ENCODE results near the gene IL1RAPL1.

DNA sequence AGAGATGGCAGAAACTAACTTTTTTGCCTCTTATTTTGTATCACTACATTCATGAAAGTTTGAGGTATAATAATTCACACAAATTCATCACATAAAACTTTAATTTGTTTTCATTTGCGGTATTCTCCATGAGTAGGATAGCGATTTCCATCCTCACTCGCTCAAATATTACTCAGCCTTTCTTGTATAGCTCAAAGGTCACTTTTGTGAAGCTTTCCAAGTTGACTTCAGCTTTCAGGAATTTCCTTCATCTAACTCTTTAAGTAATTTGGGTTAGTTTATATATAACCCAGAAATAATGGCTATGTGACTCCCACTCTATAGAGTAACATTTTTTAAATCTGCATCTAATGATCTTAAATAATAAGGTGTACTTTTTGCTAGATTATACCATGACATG, 314.4 kb downstream of the IL1RAPL1 start:
- no peak for TF ChIP-seq POLR2AphosphoS5 (IDR thresholded peaks at IDR 0.05)
- TF ChIP-seq POLR2A (IDR thresholded peaks at IDR 0.05): no peak
- TF ChIP-seq, protein P1, sequence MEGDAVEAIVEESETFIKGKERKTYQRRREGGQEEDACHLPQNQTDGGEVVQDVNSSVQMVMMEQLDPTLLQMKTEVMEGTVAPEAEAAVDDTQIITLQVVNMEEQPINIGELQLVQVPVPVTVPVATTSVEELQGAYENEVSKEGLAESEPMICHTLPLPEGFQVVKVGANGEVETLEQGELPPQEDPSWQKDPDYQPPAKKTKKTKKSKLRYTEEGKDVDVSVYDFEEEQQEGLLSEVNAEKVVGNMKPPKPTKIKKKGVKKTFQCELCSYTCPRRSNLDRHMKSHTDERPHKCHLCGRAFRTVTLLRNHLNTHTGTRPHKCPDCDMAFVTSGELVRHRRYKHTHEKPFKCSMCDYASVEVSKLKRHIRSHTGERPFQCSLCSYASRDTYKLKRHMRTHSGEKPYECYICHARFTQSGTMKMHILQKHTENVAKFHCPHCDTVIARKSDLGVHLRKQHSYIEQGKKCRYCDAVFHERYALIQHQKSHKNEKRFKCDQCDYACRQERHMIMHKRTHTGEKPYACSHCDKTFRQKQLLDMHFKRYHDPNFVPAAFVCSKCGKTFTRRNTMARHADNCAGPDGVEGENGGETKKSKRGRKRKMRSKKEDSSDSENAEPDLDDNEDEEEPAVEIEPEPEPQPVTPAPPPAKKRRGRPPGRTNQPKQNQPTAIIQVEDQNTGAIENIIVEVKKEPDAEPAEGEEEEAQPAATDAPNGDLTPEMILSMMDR (IDR thresholded peaks at IDR 0.05): no peak

All from breast epithelium (tissue), 3 donors.